GM12875 (cell line): ENCODE data around the gene TXNL4B.

ENCODE experiments used
- H3K4me3 ChIP-seq: one replicate; pipeline ENCODE4 v1.5.1; 2011; ENCODE audit warnings: low read depth, low read length, control low read depth
- CTCF ChIP-seq: IDR thresholded peaks from 2 replicates; pipeline ENCODE4 v1.5.1; 2011; ENCODE audit warnings: low read depth, mild to moderate bottlenecking, control low read depth, inconsistent platforms, low read length, moderate library complexity, borderline replicate concordance; ENCODE audit not compliant: insufficient read depth

TXNL4B gene

DNA sequence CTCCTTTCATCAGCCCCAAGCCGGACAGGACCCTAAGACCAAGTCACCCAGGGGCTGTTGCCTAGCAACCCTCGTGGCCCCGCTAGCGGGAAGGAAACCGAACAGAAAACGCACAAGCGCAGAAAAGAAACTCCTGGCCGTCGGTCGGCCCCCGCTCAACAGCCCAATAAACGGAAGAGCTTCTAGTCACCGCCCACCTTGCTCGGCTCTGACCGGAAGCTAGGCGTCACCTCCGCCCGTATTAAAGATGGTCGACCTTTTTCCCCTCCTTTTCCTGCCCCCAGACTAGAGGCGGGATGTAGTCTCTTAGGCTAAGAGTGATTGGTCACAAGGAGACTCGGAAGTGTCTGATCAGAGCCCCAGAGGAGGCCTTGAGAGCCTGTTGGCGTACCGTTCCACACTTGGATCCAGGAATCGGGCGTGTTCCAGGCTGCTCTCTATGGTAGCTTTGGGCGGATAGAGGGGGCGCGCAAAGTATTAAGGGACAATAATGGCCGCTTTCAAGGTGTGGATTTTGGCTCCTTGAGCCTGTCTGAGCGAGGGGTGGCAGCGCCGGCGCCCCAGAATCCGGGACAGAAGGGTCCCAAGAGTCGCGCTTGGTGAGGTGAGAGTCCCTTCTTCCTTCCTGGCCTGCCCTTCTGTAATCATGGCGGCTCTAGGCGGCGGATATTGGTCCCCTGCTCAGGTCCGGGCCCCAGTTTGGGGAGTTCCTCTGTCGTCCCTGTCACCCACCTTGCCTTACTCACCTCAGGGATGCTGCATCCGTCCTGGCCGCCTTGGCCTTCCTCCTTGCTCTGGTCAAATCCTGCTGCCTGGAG lies at the start of gene TXNL4B, which contains the start of gene DHX38:
TSS of gene TXNL4B (minus strand) at position 173 of the 818 bp plus-strand sequence. CDS start 2,871 bp downstream, outside the sequence.
TSS of gene DHX38 (plus strand) at position 400 of the 818 bp plus-strand sequence. CDS start 2,311 bp downstream, outside the sequence.
- TF ChIP-seq CTCF: no peak
- H3K4me3 ChIP-seq: peak within 1 kb of the TSS; percentile 90

GRCh38 chr16:72142476-72142875 lies 49.1 kb upstream of the TXNL4B start:
- H3K4me3 ChIP-seq: no peak overlapping the region
- no peak for TF ChIP-seq CTCF

- no peak overlapping the region for H3K4me3 ChIP-seq
- no peak for TF ChIP-seq CTCF
These were observed 46.5 kb upstream of the TXNL4B start for GRCh38 chr16:72139908-72140307.

DNA sequence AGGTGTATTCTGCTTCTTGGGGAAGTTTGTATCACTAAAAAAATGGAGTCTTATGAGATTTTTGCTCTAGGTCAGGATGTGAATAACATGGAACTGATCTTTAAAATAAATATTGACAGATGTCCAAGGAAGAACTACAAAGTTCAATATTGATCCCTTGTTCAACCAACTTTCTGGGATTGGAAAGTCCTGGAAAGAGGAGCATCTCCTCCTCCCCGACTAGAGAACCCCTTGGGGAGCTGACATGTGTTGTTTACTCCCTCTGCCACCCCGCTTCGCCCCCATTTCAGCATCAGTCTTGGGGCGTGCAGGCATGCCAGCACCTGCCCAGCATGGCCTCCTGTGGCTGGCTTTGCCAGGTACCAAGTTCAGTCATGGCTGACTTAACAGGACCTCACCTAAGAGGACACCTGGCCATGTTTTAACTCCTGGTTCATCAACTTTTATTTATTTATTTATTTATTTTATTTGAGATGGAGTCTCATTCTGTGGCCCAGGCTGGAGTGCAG lies 44.7 kb upstream of the TXNL4B start:
- no peak overlapping the region for H3K4me3 ChIP-seq
- no peak for TF ChIP-seq CTCF

DNA sequence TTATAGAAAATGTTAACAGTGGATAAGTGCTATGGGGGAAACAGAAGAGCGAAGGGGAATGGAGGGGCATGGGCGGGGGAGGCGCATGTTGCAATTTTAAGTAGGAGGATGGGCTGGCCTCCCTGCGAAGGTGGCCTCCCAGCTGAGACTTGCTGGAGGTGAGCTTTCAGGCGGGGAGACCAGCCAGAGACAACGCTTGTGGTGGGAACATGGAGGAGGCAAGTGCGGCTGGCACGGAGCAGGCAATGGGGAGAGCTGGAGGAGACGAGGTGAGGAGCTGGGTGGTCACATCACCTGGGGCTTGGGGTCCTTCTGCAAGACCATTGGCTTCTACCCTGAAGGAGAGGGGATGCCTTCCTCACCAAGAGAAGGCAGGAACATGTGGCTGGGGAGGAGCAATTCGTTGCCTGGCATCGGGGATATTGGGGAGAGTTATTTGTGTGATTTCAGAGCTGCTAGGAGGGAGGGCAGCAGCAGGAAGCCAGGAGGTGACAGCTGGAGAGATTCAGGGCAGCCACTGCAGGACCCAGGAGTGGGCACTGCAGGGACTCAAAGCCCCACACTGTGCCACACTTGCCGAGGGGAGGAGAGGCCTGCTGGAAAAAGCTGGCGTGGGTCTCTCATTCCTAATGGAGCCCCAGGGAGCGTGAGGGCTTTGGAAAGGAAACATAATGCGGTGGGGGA lies 44.1 kb upstream of the TXNL4B start:
- TF ChIP-seq CTCF: no peak
- no peak overlapping the region for H3K4me3 ChIP-seq

DNA sequence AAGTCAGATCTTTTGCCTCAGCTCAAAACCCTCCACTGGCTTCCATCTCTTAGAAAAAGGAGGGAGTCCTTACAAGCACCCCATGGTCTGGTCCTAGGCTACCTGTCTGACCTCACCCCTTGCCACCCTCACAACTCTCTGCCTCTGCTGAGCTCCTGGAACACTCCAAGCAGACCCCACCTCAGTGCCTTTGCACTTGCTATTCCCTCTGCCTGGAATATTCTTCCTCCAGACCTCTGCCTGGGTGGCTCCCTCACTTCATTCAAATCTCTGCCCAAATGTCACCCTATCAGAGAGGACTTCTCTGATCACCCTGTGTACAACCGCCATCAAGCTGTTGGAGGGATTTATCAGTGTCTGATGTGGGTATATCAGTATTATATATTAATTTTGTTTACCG lies 41.1 kb upstream of the TXNL4B start:
- no peak overlapping the region for H3K4me3 ChIP-seq

More for the DNA sequence above, 41.1 kb upstream of the TXNL4B start:
- no peak for TF ChIP-seq CTCF
